Activated B cell treated with CpG ODN at 0.5 μM for 24 hours (primary cell): ENCODE measurements around the gene TBL3. TPM values are rescaled to one million over a fixed set of nuclear protein-coding genes. Genes with fewer than 3 reads are reported as not detected.

Experiments used
- ATAC-seq: fragments of 200-7000 bp; cut with Tn5 transposase; one replicate; pipeline ENCODE4 v1.10.0; 2021; ENCODE audit warnings: low read depth, mild to moderate bottlenecking, moderate library complexity
- CTCF ChIA-PET: fragments of 350-600 bp; sonication (Branson Sonifier 250); formaldehyde crosslinking; loops from one replicate; lab custom pipeline; 2021; ENCODE audit warnings: antibody characterized with exemption; lab: Charles Lee
- POLR2A ChIA-PET: fragments of 350-600 bp; sonication (Branson Sonifier 250); formaldehyde crosslinking; loops from one replicate; lab custom pipeline; 2021; ENCODE audit warnings: antibody characterized with exemption; lab: Charles Lee
- DNase-seq: peaks from one replicate; pipeline ENCODE4 v3.0.0; 2022
- H3K27ac Mint-ChIP-seq: one replicate; pipeline ENCODE4 v1.8.0; 2020; ENCODE audit warnings: mixed read lengths
- H3K27me3 Mint-ChIP-seq: one replicate; pipeline ENCODE4 v1.8.0; 2021; ENCODE audit warnings: mixed read lengths
- H3K36me3 Mint-ChIP-seq: one replicate; pipeline ENCODE4 v1.8.0; 2021; ENCODE audit warnings: low read depth, mixed read lengths
- H3K4me1 Mint-ChIP-seq: one replicate; pipeline ENCODE4 v1.8.0; 2021; ENCODE audit warnings: mixed read lengths
- H3K4me3 Mint-ChIP-seq: one replicate; pipeline ENCODE4 v1.8.0; 2020; ENCODE audit warnings: mild to moderate bottlenecking, mixed read lengths
- H3K9me3 Mint-ChIP-seq: one replicate; pipeline ENCODE4 v1.8.0; 2020; ENCODE audit warnings: mixed read lengths
- intact Hi-C: fragments of 100-400 bp; cut with micrococcal nuclease; formaldehyde crosslinking; loops from one replicate; pipeline ENCODE4 v1.15.1; 2024
- total RNA-seq: library from RNA; stranded (reverse); gene quantifications from 2 replicates; pipeline ENCODE4 v1.2.3, GENCODE V29; 2022
- TF ChIP-seq, protein P1 (sequence below): fragments of 200-600 bp; IDR thresholded peaks from one replicate; pipeline ENCODE4 v1.8.0; 2022; ENCODE audit warnings: antibody characterized with exemption, mild to moderate bottlenecking

Gene TBL3
- total RNA-seq, 1 donor from 2014 or later, result 44.2 TPM

DNA sequence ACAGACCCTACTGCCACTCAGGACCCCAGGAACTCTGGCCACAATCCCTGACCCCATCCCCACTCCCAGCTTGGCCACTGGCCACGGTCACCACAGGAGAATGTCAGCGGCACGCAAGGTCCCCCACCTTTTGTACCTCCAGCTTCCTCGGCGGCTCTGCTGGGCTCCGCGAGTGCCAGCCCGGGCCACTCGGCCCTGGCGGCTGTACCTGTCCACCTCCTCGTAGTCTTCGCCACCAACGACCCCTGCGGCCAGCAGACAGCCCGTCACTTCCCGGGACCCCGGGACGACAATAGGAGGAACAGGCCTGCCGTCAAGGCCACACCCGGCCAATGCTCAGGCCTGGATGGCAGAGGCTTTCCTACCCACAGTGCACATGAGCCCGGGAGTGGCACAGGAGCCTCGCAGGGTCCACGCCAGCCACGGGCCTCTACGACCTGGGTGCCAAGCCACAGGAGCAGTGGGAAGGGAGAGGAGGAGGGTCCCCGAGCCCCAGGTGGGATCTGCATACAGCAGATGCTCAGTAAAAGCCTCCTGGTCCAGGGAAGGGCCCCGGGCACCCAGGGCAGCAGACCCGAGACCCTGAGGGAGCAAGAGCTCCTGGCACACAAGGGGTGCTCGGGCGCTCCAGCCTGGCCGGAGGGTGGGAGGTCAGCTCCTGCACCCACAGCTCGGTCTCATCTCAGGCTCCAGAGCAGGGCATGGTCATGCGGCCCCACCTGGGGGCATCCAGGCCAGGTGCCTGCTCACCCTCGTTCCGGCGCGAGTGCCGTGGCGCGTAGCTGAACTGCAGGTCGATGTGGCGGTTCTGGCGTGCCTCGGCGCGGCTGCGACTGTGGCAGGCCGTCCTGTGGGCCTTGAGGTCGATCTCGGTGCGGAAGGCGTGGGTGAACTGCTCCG, 29.9 kb downstream of the TBL3 start:
- no peak for ATAC-seq
- H3K27me3 Mint-ChIP-seq, result no peaks in the 10 kb centered on the region
- H3K27ac Mint-ChIP-seq, result no peak overlapping the region
- H3K9me3 Mint-ChIP-seq, result no peaks in the 10 kb centered on the region
- ChIA-PET CTCF (interaction anchor here (3.0 kb wide), 1 partner anchor 139 kb away, joined by 25 read pairs; no protein-coding TSS in a partner anchor), POLR2A (interaction anchor here (0.5 to 1.5 kb wide), 3 partner anchors 10 to 224 kb away, joined by 3 to 10 read pairs (median 5); partner anchors contain the start of gene TRAF7)
- intact Hi-C loops, result loop anchor here (5.0 kb wide), 1 partner anchor 501 kb away; no protein-coding TSS in a partner anchor
- H3K36me3 Mint-ChIP-seq, result peaks cover 51% of the 10 kb centered on the region
- TF ChIP-seq, protein P1, sequence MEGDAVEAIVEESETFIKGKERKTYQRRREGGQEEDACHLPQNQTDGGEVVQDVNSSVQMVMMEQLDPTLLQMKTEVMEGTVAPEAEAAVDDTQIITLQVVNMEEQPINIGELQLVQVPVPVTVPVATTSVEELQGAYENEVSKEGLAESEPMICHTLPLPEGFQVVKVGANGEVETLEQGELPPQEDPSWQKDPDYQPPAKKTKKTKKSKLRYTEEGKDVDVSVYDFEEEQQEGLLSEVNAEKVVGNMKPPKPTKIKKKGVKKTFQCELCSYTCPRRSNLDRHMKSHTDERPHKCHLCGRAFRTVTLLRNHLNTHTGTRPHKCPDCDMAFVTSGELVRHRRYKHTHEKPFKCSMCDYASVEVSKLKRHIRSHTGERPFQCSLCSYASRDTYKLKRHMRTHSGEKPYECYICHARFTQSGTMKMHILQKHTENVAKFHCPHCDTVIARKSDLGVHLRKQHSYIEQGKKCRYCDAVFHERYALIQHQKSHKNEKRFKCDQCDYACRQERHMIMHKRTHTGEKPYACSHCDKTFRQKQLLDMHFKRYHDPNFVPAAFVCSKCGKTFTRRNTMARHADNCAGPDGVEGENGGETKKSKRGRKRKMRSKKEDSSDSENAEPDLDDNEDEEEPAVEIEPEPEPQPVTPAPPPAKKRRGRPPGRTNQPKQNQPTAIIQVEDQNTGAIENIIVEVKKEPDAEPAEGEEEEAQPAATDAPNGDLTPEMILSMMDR, result no peak
- DNase-seq, result no peak
- H3K4me3 Mint-ChIP-seq, result no peak overlapping the region
- H3K4me1 Mint-ChIP-seq, result peaks cover 17% of the 10 kb centered on the region

DNA sequence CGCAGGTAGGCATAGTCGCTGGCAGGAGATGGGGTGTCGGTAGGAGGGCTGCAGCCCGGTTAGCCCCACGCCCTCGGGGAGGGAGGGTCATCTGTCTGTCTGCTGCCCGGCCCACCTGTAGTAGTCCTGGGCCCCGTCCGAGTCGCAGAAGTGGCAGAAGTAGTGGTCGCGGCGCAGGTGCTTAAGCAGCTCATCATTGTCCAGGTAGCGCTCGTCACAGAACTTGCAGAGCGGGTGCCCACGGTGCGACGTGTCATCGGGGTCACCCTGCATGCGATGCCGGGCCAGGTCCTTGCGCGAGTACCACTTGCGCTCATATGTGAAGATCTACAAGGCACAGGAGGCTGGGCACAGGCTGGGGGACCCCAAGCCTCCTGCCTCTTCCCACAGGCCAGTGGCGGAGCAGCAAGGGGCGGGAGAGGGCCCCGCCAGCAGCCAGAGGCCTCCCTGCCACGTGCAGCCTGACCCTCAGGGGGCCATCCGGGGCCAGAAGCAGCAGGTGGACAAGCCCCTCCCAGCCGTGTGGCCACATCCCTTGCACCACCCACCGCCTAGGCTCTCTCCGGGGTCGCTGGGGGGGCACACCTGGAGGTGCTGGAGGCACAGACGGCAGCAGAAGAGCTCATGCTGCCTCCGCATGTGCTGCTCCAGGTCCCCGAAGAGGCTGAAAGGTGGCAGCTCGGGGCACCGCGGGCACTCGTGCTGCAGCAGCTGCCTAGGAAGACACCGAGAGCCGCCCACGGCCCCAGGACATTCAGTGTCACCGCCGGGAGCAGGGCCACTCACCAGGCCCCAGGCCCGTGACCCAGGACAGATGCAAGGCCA, 30.8 kb downstream of the TBL3 start:
- DNase-seq (no peak), ATAC-seq (no peak)
- no peaks in the 10 kb centered on the region for H3K9me3 Mint-ChIP-seq
- TF ChIP-seq, protein P1, result no peak
- ChIA-PET POLR2A (interaction anchor here (0.6 to 3.3 kb wide), 5 partner anchors 38 to 707 kb away, joined by 3 to 36 read pairs (median 4); partner anchors contain the start of genes NTHL1, RPS2, TRAF7 and TSC2), CTCF (interaction anchor here (1.1 to 3.0 kb wide), 3 partner anchors 138 to 152 kb away, joined by 3 to 25 read pairs (median 14); partner anchors contain the start of gene TRAF7)
- no peak overlapping the region for H3K27ac Mint-ChIP-seq
- H3K27me3 Mint-ChIP-seq, result no peaks in the 10 kb centered on the region
- H3K4me1 Mint-ChIP-seq, result peaks cover 24% of the 10 kb centered on the region
- H3K36me3 Mint-ChIP-seq, result peaks cover 45% of the 10 kb centered on the region
- intact Hi-C loops, result loop anchor here (5.0 kb wide), 1 partner anchor 500 kb away; no protein-coding TSS in a partner anchor
- H3K4me3 Mint-ChIP-seq, result no peak overlapping the region

DNA sequence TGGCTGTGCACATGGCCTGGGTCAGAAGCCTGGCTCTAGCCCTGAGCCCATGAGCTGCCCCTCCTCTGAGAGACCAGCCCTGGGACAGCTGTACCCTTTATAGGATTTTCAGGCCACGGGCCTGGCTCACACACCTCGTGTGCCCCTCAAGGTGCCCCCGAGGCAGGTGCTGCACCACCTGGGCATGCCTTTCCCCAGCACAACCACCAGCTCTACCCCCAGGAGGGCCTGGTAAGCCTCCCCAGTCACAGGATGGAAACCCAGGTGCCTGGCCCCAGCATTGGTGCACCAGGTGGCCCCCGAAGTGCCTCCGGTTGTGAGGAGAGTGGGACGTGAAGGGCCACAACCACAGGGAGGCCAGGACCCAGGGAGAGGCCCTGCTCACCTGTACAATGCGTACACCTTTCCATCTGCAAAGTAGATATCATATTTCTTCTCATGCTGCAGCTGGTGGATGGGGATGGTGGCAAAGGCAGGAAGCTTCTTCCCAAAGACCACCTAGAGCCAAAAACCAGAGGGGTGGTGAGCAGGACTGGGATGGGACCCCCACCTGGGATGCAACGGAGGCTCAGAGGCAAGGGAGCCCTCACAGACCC, 31.5 kb downstream of the TBL3 start:
- H3K4me1 Mint-ChIP-seq, result peaks cover 31% of the 10 kb centered on the region
- ATAC-seq, result no peak
- H3K27ac Mint-ChIP-seq, result no peak overlapping the region
- ChIA-PET POLR2A (interaction anchor here (0.6 to 3.3 kb wide), 7 partner anchors 12 to 707 kb away, joined by 3 to 36 read pairs (median 5); partner anchors contain the start of genes NOXO1, NTHL1, RPS2 and TRAF7), CTCF (interaction anchor here (0.6 to 3.0 kb wide), 12 partner anchors 10 to 483 kb away, joined by 3 to 25 read pairs (median 4); partner anchors contain the start of genes NPW, NTHL1, TRAF7 and TSC2)
- no peaks in the 10 kb centered on the region for H3K9me3 Mint-ChIP-seq
- peaks cover 41% of the 10 kb centered on the region for H3K36me3 Mint-ChIP-seq
- H3K27me3 Mint-ChIP-seq, result no peaks in the 10 kb centered on the region
- no peak overlapping the region for H3K4me3 Mint-ChIP-seq
- no peak for DNase-seq
- TF ChIP-seq, protein P1, result no peak
- intact Hi-C loops, result loop anchor here (5.0 kb wide), 1 partner anchor 499 kb away; no protein-coding TSS in a partner anchor

DNA sequence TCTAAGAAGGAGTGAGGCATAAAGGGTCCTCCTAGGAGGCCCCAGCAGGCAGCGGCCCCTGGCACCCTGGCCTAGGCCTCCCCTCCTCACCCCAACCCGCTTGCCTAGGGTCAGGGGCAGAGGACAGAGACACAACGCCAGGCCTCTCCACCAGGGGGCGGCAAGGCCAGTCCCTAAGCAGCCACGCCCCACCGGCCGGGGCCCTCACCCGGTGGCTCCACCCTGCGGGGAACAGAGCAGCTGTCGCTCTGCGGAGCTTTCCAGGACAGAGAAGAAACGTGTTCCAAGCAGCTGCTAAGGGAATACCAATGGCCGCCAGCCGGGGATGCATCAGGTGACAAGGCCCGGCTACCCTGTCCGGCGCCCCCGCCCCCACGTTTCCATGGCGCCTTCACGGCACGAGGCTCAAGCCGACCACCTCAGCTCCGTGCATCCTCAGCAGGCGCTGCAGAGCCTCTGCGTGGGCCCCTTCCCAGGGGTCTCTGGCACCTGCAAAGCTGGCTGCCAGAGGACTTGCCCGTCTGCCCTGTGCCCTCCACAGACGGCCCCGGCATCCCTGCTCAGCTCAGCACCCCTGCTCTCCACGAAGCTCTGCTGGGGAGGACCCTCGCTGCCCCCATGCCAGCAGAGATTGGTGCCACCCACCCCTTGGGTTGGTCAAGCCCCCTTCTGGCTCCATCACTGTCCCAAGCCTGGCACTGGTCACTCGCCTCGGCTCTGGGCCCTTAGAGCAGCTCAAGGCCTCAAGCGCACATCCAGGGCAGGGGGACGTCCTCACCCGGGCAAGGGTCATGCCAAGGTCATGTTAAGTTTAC, 32.2 kb downstream of the TBL3 start:
- Mint-ChIP-seq H3K27me3 (no peaks in the 10 kb centered on the region), H3K4me1 (peaks cover 38% of the 10 kb centered on the region), H3K27ac (no peak overlapping the region), H3K36me3 (peaks cover 36% of the 10 kb centered on the region), H3K9me3 (no peaks in the 10 kb centered on the region), H3K4me3 (no peak overlapping the region)
- TF ChIP-seq, protein P1, result peak; percentile 47
- CTCF ChIA-PET, result interaction anchor here (0.6 to 3.0 kb wide), 16 partner anchors 10 to 483 kb away, joined by 3 to 25 read pairs (median 4); partner anchors contain the start of genes ECI1, GFER, NPW and NTHL1
- POLR2A ChIA-PET, result interaction anchor here (0.9 to 3.3 kb wide), 7 partner anchors 13 to 150 kb away, joined by 3 to 36 read pairs (median 6); partner anchors contain the start of genes NOXO1, NTHL1, RAB26 and RPS2
- DNase-seq (peak; percentile 80), ATAC-seq (peak; percentile 99)
- intact Hi-C loops, result loop anchor here (1.0 to 5.0 kb wide), 3 partner anchors 12 to 498 kb away; no protein-coding TSS in a partner anchor
